IMR-90 (cell line): ENCODE measurements around the gene ENDOU. TPM values are rescaled to one million over a fixed set of nuclear protein-coding genes. Genes with fewer than 3 reads are reported as not detected.
A peak's percentile ranks its signal among the peaks of the same experiment; 100 is the strongest.

Source experiments
- ATAC-seq: fragments of 200-7000 bp; cut with Tn5 transposase; 2 replicates; pipeline ENCODE4 v1.9.1; 2020; ENCODE audit warnings: low read depth, mild to moderate bottlenecking, moderate library complexity
- BruUV-seq: library from RNA; stranded (reverse); fragments of 400-500 nt; replicated peaks from 2 replicates; lab custom pipeline; 2021; lab: Mats Ljungman, UMichigan
- CTCF ChIA-PET: fragments of 300-600 bp; formaldehyde crosslinking; extraction: SDS; loops from one replicate; lab custom pipeline; 2021; ENCODE audit warnings: antibody characterized with exemption; lab: Yijun Ruan, JAX
- POLR2A ChIA-PET: fragments of 300-600 bp; sonication (Branson Sonifier 250); formaldehyde crosslinking; loops from one replicate; lab custom pipeline; 2022; ENCODE audit warnings: antibody characterized with exemption; ENCODE audit not compliant: unreplicated experiment; lab: Charles Lee
- DNase-seq: peaks from one replicate; pipeline ENCODE4 v3.0.0; 2013
- H2AFZ ChIP-seq: replicated peaks from 2 replicates; pipeline ENCODE3; 2013; ENCODE audit warnings: low read length, mild to moderate bottlenecking; ENCODE audit not compliant: poor library complexity
- H2AK5ac ChIP-seq: 2 replicates; pipeline ENCODE4 v1.6.1; 2013; ENCODE audit warnings: low read depth, low read length, inconsistent platforms
- H2AK9ac ChIP-seq: replicated peaks from 2 replicates; pipeline ENCODE3; 2013; ENCODE audit warnings: mild to moderate bottlenecking, low read depth, low read length, moderate library complexity; ENCODE audit not compliant: poor library complexity
- H2BK120ac ChIP-seq: 2 replicates; pipeline ENCODE4 v1.6.1; 2013; ENCODE audit warnings: low read depth, low read length, inconsistent platforms
- H2BK15ac ChIP-seq: 3 replicates; pipeline ENCODE4 v1.6.1; 2013; ENCODE audit warnings: low read depth, low read length, inconsistent platforms
- H2BK20ac ChIP-seq: 2 replicates; pipeline ENCODE4 v1.6.1; 2013; ENCODE audit warnings: low read depth, mild to moderate bottlenecking, inconsistent platforms, low read length, moderate library complexity
- H2BK5ac ChIP-seq: 2 replicates; pipeline ENCODE4 v1.6.1; 2013; ENCODE audit warnings: mild to moderate bottlenecking, low read depth, low read length, inconsistent platforms; ENCODE audit not compliant: poor library complexity, severe bottlenecking
- H3K14ac ChIP-seq: replicated peaks from 2 replicates; pipeline ENCODE4 v1.6.1; 2013; ENCODE audit warnings: low read depth, low read length, inconsistent platforms
- H3K18ac ChIP-seq: 2 replicates; pipeline ENCODE4 v1.6.1; 2013; ENCODE audit warnings: low read depth, low read length, control low read depth
- H3K23ac ChIP-seq: 2 replicates; pipeline ENCODE4 v1.6.1; 2013; ENCODE audit warnings: low read depth, low read length, inconsistent platforms
- H3K27ac ChIP-seq: 2 replicates; pipeline ENCODE4 v1.5.1; 2013; ENCODE audit warnings: mild to moderate bottlenecking, control low read depth, low read length; ENCODE audit not compliant: insufficient read depth
- H3K27me3 ChIP-seq: 2 replicates; pipeline ENCODE4 v1.6.1; 2013; ENCODE audit warnings: low read length; ENCODE audit not compliant: control insufficient read depth, insufficient read depth
- H3K36me3 ChIP-seq: 2 replicates; pipeline ENCODE4 v1.6.1; 2013; ENCODE audit warnings: low read length, mixed read lengths; ENCODE audit not compliant: control insufficient read depth, insufficient read depth
- H3K4ac ChIP-seq: 2 replicates; pipeline ENCODE4 v1.6.1; 2013; ENCODE audit warnings: low read depth, low read length, inconsistent platforms
- H3K4me1 ChIP-seq: 2 replicates; pipeline ENCODE4 v1.6.1; 2013; ENCODE audit warnings: low read length, mixed read lengths; ENCODE audit not compliant: control insufficient read depth, insufficient read depth
- H3K4me2 ChIP-seq: 2 replicates; pipeline ENCODE4 v1.6.1; 2013; ENCODE audit warnings: low read depth, mild to moderate bottlenecking, control low read depth, low read length, moderate library complexity
- H3K4me3 ChIP-seq: 2 replicates; pipeline ENCODE4 v1.5.1; 2013; ENCODE audit warnings: low read depth, mild to moderate bottlenecking, control low read depth, low read length, moderate library complexity; ENCODE audit not compliant: insufficient read depth
- H3K56ac ChIP-seq: 2 replicates; pipeline ENCODE4 v1.6.1; 2013; ENCODE audit warnings: low read length, inconsistent platforms; ENCODE audit not compliant: insufficient read depth; ENCODE audit errors: extremely low read depth
- H3K79me1 ChIP-seq, 2 experiments: 2 replicates each; pipeline ENCODE4 v1.6.1; 2013; ENCODE audit warnings: low read length in 2 of 2, inconsistent platforms in 1 of 2, low read depth in 1 of 2
- H3K9ac ChIP-seq: 2 replicates; pipeline ENCODE4 v1.6.1; 2013; ENCODE audit warnings: low read depth, low read length, control low read depth
- H3K9me1 ChIP-seq: 2 replicates; pipeline ENCODE4 v1.6.1; 2013; ENCODE audit warnings: low read length, inconsistent platforms; ENCODE audit not compliant: insufficient read depth
- H3K9me3 ChIP-seq: 2 replicates; pipeline ENCODE4 v1.6.1; 2013; ENCODE audit warnings: low read length; ENCODE audit not compliant: control insufficient read depth, insufficient read depth
- H4K20me1 ChIP-seq: 2 replicates; pipeline ENCODE4 v1.6.1; 2013; ENCODE audit warnings: low read length, inconsistent platforms; ENCODE audit not compliant: insufficient read depth
- H4K5ac ChIP-seq: 2 replicates; pipeline ENCODE4 v1.6.1; 2013; ENCODE audit warnings: mild to moderate bottlenecking, low read depth, low read length, control low read depth
- H4K8ac ChIP-seq, 2 experiments: 2 replicates each; pipeline ENCODE4 v1.6.1; 2013; ENCODE audit warnings: low read depth in 2 of 2, low read length in 2 of 2, control low read depth in 1 of 2, inconsistent platforms in 1 of 2
- H4K91ac ChIP-seq: 2 replicates; pipeline ENCODE4 v1.6.1; 2013; ENCODE audit warnings: low read depth, low read length, inconsistent platforms; ENCODE audit not compliant: insufficient read depth
- BHLHE40 ChIP-seq: fragments of 150-350 bp; IDR thresholded peaks from 2 replicates; pipeline ENCODE4 v1.6.1; 2016; ENCODE audit warnings: mild to moderate bottlenecking, low read depth, low read length
- CEBPB ChIP-seq: IDR thresholded peaks from 2 replicates; pipeline ENCODE4 v1.6.1; 2012; ENCODE audit warnings: low read depth, low read length, improper control_type of control experiment
- CHD1 ChIP-seq: IDR thresholded peaks from 2 replicates; pipeline ENCODE4 v1.6.1; 2012; ENCODE audit warnings: low read depth, low read length, improper control_type of control experiment
- ELK1 ChIP-seq: fragments of 150-350 bp; IDR thresholded peaks from 2 replicates; pipeline ENCODE4 v1.6.1; 2016; ENCODE audit warnings: low read depth, mild to moderate bottlenecking, low read length, moderate library complexity, borderline replicate concordance
- FOS ChIP-seq: fragments of 150-350 bp; IDR thresholded peaks from 2 replicates; pipeline ENCODE4 v1.6.1; 2016; ENCODE audit warnings: low read depth, low read length
- MAFK ChIP-seq: IDR thresholded peaks from 2 replicates; pipeline ENCODE4 v1.6.1; 2012; ENCODE audit warnings: low read depth, low read length, improper control_type of control experiment
- MAZ ChIP-seq: IDR thresholded peaks from 2 replicates; pipeline ENCODE4 v1.6.1; 2012; ENCODE audit warnings: low read depth, mild to moderate bottlenecking, low read length, improper control_type of control experiment, moderate library complexity, borderline replicate concordance
- MXI1 ChIP-seq: IDR thresholded peaks from 2 replicates; pipeline ENCODE4 v1.6.1; 2012; ENCODE audit warnings: low read depth, mild to moderate bottlenecking, low read length, moderate library complexity, borderline replicate concordance
- POLR2A ChIP-seq: IDR thresholded peaks from 2 replicates; pipeline ENCODE4 v1.6.1; 2012; ENCODE audit warnings: mild to moderate bottlenecking, low read depth, low read length
- RAD21 ChIP-seq: IDR thresholded peaks from 2 replicates; pipeline ENCODE4 v1.6.1; 2012; ENCODE audit warnings: low read length, improper control_type of control experiment
- RCOR1 ChIP-seq: IDR thresholded peaks from 2 replicates; pipeline ENCODE4 v1.6.1; 2012; ENCODE audit warnings: mild to moderate bottlenecking, low read length, improper control_type of control experiment; ENCODE audit not compliant: insufficient replicate concordance
- RFX5 ChIP-seq: IDR thresholded peaks from 2 replicates; pipeline ENCODE4 v1.8.0; 2012; ENCODE audit warnings: low read depth, mild to moderate bottlenecking, low read length, moderate library complexity
- SMC3 ChIP-seq: fragments of 150-350 bp; IDR thresholded peaks from 2 replicates; pipeline ENCODE4 v1.6.1; 2016; ENCODE audit warnings: low read depth, mild to moderate bottlenecking, antibody characterized with exemption, low read length, moderate library complexity
- USF2 ChIP-seq: fragments of 150-350 bp; IDR thresholded peaks from 2 replicates; pipeline ENCODE4 v1.6.1; 2017; ENCODE audit warnings: mild to moderate bottlenecking, antibody characterized with exemption, low read length, low read depth
- WGBS, 2 experiments: methylation state at CpG; one replicate each; pipeline versions ENCODE4 v1.1.5 to v1.1.7; 2013; ENCODE audit warnings: missing lambda C conversion rate in 2 of 2; ENCODE audit not compliant: insufficient read length in 1 of 2; ENCODE audit errors: extremely low coverage in 2 of 2; 5-methylcytosine and 5-hydroxymethylcytosine counted together
- dilution Hi-C: fragments of 300-500 bp; cut with HindIII; formaldehyde crosslinking; loops from one replicate; pipeline ENCODE4 v1.14.3; 2018; ENCODE audit warnings: low sequenced_read_pairs; ENCODE audit not compliant: unreplicated experiment
- in situ Hi-C: fragments of 300-500 bp; cut with MboI; formaldehyde crosslinking; loops from 3 replicates; pipeline ENCODE4 v1.14.3; 2019; ENCODE audit warnings: low sequenced_read_pairs, inconsistent platforms, mixed read lengths
- intact Hi-C: fragments of 100-400 bp; cut with micrococcal nuclease; formaldehyde crosslinking; loops from 2 replicates; pipeline ENCODE4 v1.10.0; 2022
- polyA plus RNA-seq, 3 experiments: library from polyadenylated mRNA; depleted of rRNA; stranded (reverse); fragments of >200 nt; gene quantifications; 2 replicates each; pipeline ENCODE4 v1.2.3, GENCODE V29; 2012; ENCODE audit warnings: low replicate concordance in 1 of 3
- total RNA-seq: library from RNA; depleted of rRNA; stranded (reverse); fragments of >200 nt; gene quantifications from 2 replicates; pipeline ENCODE4 v1.2.3, GENCODE V29; 2012

Gene ENDOU
- total and polyA plus RNA-seq, 2 of the 4 experiments (the other 2 are of a cell fraction), result under 0.01 to 0.09 TPM

- Histone ChIP-seq H2BK120ac (no peak within 1 kb of the TSS), H4K5ac (peak within 1 kb of the TSS; percentile 85; the same call in 1 of the 2 replicates), H3K9ac (peak within 1 kb of the TSS; percentile 64), H2BK20ac (no peak within 1 kb of the TSS), H3K27me3 (no peaks in the 10 kb centered on the region), H2BK15ac (no peak within 1 kb of the TSS), H3K27ac (peak within 1 kb of the TSS; percentile 71), H3K36me3 (no peaks in the 10 kb centered on the region), H4K20me1 (peaks cover 4% of the 10 kb centered on the region; the same call in 1 of the 2 replicates), H2AK5ac (0 out of 2 replicates have a peak within 1 kb of the TSS, but pooled peaks have one; percentile 31), H3K4ac (peak within 1 kb of the TSS; percentile 75), H3K4me2 (peak within 1 kb of the TSS; percentile 98), H3K14ac (peak within 1 kb of the TSS; percentile 91), H4K91ac (no peak within 1 kb of the TSS), H2BK5ac (peak within 1 kb of the TSS; percentile 84), H4K8ac (peak within 1 kb of the TSS; percentile 56 to 81), H3K9me3 (no peaks in the 10 kb centered on the region), H3K79me1 (peaks cover 16 to 39% of the 10 kb centered on the region in 2 experiments), H3K56ac (peak within 1 kb of the TSS; percentile 85), H2AK9ac (peak within 1 kb of the TSS; percentile 33), H3K9me1 (peaks cover 9% of the 10 kb centered on the region; the same call in 1 of the 2 replicates), H3K4me1 (no peaks in the 10 kb centered on the region; the same call in 1 of the 2 replicates), H3K23ac (peak within 1 kb of the TSS; percentile 97), H3K4me3 (peak within 1 kb of the TSS; percentile 74), H3K18ac (peak within 1 kb of the TSS; percentile 64; the same call in 1 of the 2 replicates), H2AFZ (peak within 1 kb of the TSS; percentile 95)
- intact Hi-C loops (no loop called here), dilution Hi-C loops (no loop called here), in situ Hi-C loops (no loop called here)
- ATAC-seq, result peak; percentile 99
- 3% methylated on average over 27 of the region's 66 CpGs; no CpG with 5 or more reads in 1 of the 2 experiments for WGBS, 2 experiments
- CTCF ChIA-PET, result interaction anchor here (0.7 to 1.8 kb wide), 3 partner anchors 10 to 132 kb away, joined by 3 to 7 read pairs (median 4); no protein-coding TSS in a partner anchor
- peak; percentile 91 for DNase-seq
- no TSS peak for BruUV-seq
- POLR2A ChIA-PET, result interaction anchor here (0.6 kb wide), 1 partner anchor 79 kb away, joined by 4 read pairs; no protein-coding TSS in a partner anchor
- TF ChIP-seq MXI1, result peak; percentile 28; the same call in 1 of the 2 replicates
- TF ChIP-seq POLR2A, result peak; percentile 87
- no peak for TF ChIP-seq SMC3
- no peak for TF ChIP-seq MAFK
- TF ChIP-seq CHD1, result no peak
- TF ChIP-seq ELK1, result no peak
- peak; percentile 76 for TF ChIP-seq BHLHE40
- no peak for TF ChIP-seq CEBPB
- TF ChIP-seq FOS, result peak; percentile 57; the same call in 1 of the 2 replicates
- no peak for TF ChIP-seq RFX5
- TF ChIP-seq USF2, result peak; percentile 20; the same call in 1 of the 2 replicates
- TF ChIP-seq RCOR1, result no peak
- peak; percentile 80; the same call in 1 of the 2 replicates for TF ChIP-seq MAZ
- no peak for TF ChIP-seq RAD21
These were observed 19.5 kb downstream of the ENDOU start, which contains the start of gene RPAP3 for GRCh38 chr12:47705566-47706425. Gene RPAP3, minus strand, starts transcription at chr12:47706030. Its CDS starts 3,190 bp downstream, at chr12:47702840.
